ENCODE data around the gene ZSWIM6.
A peak's percentile ranks its signal among the peaks of the same experiment; 100 is the strongest.

ZSWIM6 gene

GRCh38 chr5:61496446-61496845 lies 164.4 kb downstream of the ZSWIM6 start:
- no peak for DNase-seq

GRCh38 chr5:61496860-61497259 lies 164.8 kb downstream of the ZSWIM6 start:
- DNase-seq = no peak

- no peak for DNase-seq
Measured at GRCh38 chr5:61498121-61498520, 166.1 kb downstream of the ZSWIM6 start.

DNA sequence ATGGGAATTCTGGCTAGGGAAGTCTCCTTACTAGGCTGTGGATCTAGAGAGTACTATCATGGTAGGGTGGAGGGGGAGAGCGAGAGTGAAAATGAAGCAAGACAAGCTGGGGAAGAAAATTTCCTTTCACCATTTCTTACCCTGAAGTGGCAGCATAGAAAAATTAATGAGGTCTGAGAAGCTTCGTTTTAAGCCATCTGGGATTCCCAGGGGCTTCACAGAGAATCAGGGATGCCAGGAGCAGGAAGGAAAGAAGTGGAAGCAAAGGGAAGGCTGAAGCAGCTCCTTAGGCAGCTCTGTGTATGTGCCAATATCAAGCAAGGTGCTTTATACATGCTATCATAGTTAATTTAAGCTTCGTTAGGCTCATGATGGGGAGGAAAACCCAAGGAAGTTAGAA lies 169.9 kb downstream of the ZSWIM6 start:
- no peak for DNase-seq

DNA sequence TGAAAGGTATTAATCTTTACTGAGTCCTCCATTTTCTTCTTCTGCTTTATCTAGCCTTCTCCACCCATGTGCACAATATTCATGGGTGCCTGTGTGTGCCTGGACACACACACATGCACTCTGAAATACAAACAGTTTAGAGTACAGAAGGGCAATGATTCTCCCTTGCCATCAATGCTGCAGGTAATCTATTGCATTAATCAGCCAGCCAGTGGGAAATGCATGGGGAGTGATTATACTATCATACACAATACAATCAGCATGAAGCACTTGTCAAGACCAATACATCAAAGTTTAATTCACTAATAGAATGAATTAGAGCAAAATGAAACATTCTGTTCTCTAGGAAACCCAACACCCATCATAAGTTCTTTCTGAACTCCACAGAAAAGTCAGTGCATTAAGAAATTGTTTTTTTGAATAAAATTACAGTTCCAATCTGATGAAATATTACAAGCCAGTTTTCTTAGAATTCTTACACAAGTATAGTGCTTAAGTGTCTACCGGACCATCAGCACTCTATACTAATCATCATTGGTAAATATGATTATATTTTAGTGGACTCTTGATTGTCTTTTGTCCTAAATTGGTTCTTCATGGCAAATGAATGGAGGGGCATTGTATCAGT lies 172.2 kb downstream of the ZSWIM6 start:
- DNase-seq = no peak

GRCh38 chr5:61505281-61505680 lies 173.2 kb downstream of the ZSWIM6 start:
- DNase-seq = no peak

DNA sequence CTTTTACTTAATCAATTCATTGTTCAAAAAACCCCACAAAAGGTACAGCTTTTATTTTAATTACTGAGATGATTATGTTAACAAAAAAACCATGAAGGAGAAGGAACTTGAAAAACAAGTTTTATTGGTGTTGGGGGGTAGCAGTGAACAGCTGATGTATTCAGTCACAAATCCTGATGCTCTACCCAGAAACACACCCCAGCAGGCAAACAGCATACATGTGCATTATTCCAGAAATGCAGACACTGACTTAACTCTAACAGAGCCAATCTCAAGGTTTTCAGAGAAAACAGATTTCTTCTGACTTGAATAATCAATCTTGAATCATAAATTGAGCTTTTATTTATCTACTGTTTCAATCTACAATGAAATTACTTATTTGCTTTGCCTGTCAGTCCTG lies 175.2 kb downstream of the ZSWIM6 start:
- no peak for DNase-seq

DNA sequence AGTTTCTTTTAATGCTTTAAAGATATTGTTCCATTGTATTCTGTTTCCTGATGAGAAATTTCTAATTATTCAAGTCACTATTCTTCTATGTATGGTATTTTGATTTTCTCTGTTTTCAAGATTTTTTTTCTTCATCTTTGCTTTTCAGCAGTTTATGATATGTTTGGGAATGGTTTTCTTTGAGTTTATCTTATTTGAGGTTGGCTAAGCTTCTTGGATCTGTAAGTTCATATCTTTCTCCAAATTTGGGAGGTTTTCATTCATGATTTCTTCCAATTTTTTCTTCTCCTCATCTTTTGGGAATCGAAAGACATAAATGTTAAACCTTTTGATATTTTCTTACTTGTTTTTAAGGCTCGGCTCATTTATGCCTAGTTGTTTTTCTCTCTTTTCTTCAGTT lies 184.9 kb downstream of the ZSWIM6 start:
- DNase-seq = no peak

DNA sequence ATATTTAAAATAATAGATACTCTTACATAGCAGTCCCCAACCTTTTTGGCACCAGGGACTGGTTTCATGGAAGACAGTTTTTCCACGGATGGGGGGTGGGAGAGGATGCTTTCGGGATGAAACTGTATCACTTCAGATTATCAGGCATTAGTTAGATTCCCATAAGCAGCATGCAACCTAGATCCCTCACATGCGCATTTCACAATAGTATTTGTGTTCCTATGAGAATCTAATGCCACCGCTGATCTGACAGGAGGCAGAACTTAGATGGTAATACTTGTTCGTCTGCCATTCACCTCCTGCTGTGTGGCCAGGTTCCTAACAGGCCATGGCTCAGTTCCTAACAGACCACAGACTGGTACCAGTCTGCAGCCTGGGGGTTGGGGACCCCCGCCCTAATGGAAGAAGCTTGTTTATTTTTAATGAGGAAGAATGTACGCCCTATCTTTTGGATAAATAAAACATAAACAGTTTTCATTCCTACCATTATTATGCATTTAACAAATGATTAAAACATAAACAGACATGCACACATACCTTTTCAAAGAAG lies 187.7 kb downstream of the ZSWIM6 start:
- no peak for DNase-seq

DNA sequence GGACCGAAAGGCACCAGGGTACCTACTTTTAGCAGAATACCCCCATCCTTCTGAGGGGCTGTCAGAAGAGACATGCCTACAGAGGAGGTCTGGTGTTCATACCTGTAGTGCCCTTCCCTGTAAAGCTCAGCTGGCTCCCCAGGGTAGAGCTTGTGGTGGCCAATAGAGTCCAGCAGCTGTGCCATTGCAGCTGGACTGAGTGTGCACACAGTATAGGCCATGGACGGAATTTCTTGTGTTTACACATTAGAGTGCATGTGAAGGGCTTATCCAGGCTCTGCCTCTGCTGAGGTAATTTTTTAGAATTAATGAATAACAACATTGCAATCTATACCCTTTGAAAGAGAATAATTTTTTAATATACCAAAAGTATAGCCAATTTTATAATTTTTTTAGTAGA lies 191.0 kb downstream of the ZSWIM6 start:
- no peak for DNase-seq

DNA sequence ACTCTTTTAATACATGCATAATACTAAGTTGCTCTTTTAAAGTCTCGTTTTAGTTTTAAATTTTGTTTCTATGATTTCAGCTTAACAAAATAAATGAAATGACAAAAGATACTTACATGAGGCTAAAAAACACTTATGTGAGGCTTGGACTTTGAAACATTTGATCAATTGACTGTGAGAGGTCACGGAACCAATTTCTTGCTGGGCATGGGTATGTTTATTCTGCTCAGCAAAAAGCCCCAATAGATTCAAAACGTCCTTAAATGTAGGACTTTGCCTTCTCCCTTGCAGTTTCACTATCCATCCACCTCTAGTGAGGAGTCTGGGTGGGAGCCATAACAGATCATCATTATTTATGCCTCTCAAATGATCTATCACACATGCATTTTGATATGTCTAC lies 191.9 kb downstream of the ZSWIM6 start:
- no peak for DNase-seq

DNA sequence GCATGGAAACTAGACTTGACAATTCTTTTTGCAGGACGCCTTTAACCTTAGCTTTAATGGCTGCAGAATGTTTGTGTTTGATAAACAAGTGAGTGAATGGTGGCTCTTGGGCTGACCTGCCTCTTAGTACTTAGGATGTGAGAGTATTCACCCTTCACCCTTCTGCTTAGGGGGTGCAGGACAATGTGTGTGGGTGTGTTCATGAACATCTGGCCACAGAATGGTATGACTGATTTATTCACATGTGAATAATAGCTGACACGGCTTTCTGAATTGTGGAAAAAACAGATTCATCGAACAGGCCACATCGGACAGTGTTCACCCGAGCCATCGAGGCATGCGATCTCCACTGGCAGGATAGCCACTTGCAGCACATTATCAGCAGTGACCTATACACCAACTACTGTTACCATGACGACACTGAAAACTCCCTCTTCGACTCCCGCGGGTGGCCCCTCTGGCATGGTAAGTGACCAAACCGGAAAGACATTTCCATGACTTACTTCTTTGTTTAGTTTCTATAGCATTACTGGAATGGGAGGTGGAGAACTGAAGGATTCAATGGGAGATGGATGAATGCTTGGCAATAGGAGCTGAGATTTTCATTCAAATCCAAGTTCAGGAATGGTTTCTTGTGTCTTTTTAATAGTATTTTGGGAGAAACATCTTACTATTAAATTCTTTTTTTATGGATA lies 193.6 kb downstream of the ZSWIM6 start:
- no peak for DNase-seq

- no peak for DNase-seq
Measured at GRCh38 chr5:61526207-61526519, 194.1 kb downstream of the ZSWIM6 start.

DNA sequence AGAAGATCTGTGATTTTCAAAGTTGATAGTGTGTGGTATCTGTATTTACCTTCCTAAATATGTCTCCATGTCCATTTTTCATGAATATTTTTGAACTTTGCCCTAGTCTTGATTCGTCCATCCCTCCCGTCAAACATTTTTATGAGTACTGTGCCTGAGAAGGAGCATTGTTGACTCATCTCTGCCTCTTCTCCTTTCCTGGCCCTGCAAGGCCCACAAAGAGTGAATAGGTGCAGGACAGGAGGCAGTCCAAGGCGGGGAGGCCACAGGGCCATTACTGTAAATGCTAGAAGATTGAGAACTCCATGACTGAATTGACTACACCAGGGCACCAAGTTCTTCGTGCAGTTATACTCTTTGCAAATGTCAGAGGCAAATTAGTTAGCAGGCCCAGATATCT lies 200.9 kb downstream of the ZSWIM6 start:
- no peak for DNase-seq

- DNase-seq = peak; percentile 28
Measured at GRCh38 chr5:61534481-61535267, 202.6 kb downstream of the ZSWIM6 start.

GRCh38 chr5:61535828-61536227 lies 203.8 kb downstream of the ZSWIM6 start:
- DNase-seq = no peak

DNA sequence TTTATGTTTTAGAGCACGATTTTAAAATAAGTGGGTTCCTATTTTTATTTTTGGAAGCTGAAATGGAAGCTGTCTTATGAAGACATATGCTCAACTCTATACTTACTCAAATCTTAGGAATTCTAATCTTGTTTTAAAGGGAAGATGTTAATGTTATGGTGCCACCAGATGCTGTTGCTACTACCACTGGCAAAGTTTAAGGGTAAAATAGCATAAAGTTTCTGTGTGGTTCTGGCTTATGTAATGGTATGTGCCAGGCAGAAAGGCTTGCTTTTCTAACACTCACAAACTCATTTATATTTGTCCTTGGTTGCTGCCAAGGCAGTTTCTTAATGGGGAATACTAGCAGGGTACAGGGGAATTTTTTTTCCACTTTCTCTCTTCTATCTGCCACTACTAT lies 204.9 kb downstream of the ZSWIM6 start:
- DNase-seq = no peak

DNA sequence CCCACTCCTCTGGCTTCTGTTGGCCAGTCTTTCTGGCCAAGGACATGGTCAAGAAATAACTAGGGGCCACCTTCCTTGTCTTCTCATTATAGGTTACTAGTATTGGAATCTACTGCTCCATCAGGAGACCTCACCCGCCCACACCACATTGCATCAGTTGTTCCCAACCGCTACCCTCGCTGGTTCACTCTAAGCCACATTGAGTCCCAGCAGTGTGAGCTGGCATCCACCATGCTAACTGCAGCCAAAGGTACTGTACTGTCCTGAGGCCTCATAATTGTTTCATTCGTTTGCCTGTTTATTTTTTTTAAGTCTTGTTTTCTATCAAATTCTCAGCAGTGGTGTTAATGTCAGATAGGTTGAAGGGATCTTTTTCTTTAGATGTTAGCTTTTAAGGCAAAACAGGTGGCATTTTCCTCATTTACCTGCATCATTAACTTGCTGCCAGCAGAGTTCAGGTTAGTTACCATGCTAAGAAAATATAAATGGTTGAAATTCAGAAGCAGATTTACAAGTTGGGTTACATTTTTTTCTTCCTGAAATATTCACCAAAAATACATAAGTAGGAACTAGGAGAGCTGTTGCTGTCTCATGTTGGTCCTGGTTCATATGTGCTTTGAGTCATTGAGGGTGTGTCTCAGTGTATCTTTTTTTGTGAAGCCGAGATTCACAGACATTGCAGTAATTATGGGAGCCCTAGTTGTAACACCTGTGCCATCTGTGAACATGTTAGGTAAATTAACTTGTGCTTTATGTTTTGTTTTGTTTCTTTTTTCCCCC lies 206.9 kb downstream of the ZSWIM6 start:
- no peak for DNase-seq

GRCh38 chr5:61549530-61549929 lies 217.5 kb downstream of the ZSWIM6 start:
- DNase-seq = no peak

GRCh38 chr5:61551637-61552313 lies 219.7 kb downstream of the ZSWIM6 start:
- no peak for DNase-seq

DNA sequence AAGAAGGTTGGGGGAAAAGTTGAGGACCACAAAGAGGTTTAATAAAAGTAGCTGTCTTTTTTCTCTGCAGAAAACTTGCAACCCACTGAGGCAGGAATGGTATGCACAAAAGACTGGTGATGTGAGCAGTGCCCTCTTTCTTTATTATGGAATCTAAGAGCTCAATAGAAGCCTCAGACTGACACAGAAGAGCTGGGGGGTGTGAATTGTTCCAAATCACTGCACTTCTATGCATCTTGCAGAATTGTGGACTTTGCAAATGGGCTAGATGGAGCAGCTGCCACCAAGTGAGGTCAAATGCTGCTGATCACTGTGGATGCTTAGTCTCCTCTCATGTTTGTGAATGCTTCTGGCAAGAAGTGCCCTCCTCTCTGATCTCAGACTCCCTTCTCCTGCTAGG lies 227.1 kb downstream of the ZSWIM6 start:
- no peak for DNase-seq

GRCh38 chr5:61559722-61560121 lies 227.7 kb downstream of the ZSWIM6 start:
- DNase-seq = no peak

- peak; percentile 61 for DNase-seq
Measured at GRCh38 chr5:61563401-61563800, 231.3 kb downstream of the ZSWIM6 start.
